ENCODE data around the gene FCN3. TPM values are rescaled to one million over a fixed set of nuclear protein-coding genes. Genes with fewer than 3 reads are reported as not detected.
"Not testable (repeated sequence)": the region's sequence is repeated elsewhere in the genome, so short reads cannot be mapped to it uniquely, and the experiment has no call there.

The FCN3 gene
- total RNA-seq, 2 donors from 2014 or later, result not detected

DNA sequence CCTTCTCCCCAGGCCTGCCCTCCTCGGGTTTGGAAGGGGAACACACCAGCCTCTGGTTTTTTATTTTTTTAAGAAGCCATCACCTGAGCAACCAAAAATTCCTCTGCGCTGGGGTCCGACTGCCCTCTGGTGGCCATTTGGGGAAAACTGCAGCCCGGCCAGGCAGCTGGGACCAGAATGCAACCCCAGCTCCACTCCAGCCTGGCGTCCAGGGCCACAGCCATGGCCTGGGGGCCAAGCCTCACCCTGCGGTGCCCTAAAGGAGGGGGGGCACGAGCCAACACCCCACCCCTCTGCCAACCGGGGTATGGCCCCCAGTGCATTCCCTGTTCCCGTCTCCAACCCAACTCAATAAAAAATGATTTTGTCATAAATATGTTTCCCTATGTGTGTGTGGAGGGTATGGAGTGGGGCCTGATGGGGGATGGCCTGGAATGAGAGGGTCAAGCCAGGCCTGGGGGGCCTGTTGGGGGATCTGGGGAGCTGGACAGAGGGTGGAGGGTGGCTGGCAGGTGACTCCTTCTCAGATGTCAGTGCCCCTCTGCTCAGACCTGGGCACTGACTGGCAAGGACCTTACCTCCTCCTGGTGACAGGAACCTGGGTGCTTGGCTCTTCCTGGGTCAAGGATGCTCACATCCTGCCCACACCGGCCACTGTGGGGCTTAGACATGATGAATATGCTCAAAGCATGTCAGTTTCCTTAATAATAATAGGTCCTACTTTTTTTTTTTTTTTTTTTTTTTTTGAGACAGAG is 21.0 kb upstream of the FCN3 start:
- Mint-ChIP-seq H3K36me3 (ENCODE audit: insufficient read depth in 2 of 2) (no peaks in the 10 kb centered on the region), H3K27me3 (ENCODE audit: low read depth) (no peaks in the 10 kb centered on the region), H3K9me3 (no peaks in the 10 kb centered on the region), H3K27ac (peak overlapping the region; percentile 25), H3K4me1 (ENCODE audit: low read depth) (peaks cover 29% of the 10 kb centered on the region), H3K4me3 (no peak overlapping the region)
- ATAC-seq (replicated peaks in 1 of 2) (peak; percentile 26 to 37), DNase-seq (peak; percentile 80 to 84)

DNA sequence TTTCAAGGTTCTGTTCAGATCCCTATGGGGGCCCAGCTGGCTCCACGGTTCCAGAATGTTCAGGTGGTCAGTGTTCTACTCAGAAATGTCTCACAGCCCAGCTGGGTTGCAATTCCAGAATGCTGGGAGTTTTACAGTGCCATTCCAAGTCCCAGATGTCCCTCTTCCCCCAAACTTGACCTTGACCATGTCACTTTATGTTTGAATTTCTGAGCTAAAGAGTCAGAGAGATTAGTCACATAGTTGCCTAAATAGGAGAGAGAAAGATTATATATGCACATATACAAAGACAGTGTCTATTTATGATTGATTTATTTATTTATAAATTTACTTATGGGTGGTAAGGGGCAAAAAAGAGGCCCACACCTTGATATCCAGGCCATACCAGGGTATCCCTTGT is 20.3 kb upstream of the FCN3 start:
- Mint-ChIP-seq H3K36me3 (ENCODE audit: insufficient read depth in 2 of 2) (no peaks in the 10 kb centered on the region), H3K9me3 (no peaks in the 10 kb centered on the region), H3K27ac (peak overlapping the region; percentile 25), H3K27me3 (ENCODE audit: low read depth) (no peaks in the 10 kb centered on the region), H3K4me3 (peak overlapping the region in 1 of 2 donors; percentile 5), H3K4me1 (ENCODE audit: low read depth) (peaks cover 29% of the 10 kb centered on the region)
- no peak for DNase-seq
- no peak for ATAC-seq (replicated peaks in 1 of 2)

DNA sequence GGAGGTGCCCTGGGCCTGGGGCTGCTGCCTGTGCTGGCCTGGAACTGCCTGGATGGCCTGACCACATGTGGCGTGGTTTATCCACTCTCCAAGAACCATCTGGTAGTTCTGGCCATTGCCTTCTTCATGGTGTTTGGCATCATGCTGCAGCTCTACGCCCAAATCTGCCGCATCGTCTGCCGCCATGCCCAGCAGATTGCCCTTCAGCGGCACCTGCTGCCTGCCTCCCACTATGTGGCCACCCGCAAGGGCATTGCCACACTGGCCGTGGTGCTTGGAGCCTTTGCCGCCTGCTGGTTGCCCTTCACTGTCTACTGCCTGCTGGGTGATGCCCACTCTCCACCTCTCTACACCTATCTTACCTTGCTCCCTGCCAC is 19.6 kb upstream of the FCN3 start:
- no peaks in the 10 kb centered on the region for H3K9me3 Mint-ChIP-seq
- no peaks in the 10 kb centered on the region for H3K27me3 Mint-ChIP-seq (ENCODE audit: low read depth)
- ATAC-seq (replicated peaks in 1 of 2) (no peak), DNase-seq (no peak)
- H3K4me3 Mint-ChIP-seq, result peak overlapping the region; percentile 5 to 11
- no peaks in the 10 kb centered on the region for H3K36me3 Mint-ChIP-seq (ENCODE audit: insufficient read depth in 2 of 2)
- no peak overlapping the region for H3K27ac Mint-ChIP-seq
- peaks cover 29% of the 10 kb centered on the region for H3K4me1 Mint-ChIP-seq (ENCODE audit: low read depth)

DNA sequence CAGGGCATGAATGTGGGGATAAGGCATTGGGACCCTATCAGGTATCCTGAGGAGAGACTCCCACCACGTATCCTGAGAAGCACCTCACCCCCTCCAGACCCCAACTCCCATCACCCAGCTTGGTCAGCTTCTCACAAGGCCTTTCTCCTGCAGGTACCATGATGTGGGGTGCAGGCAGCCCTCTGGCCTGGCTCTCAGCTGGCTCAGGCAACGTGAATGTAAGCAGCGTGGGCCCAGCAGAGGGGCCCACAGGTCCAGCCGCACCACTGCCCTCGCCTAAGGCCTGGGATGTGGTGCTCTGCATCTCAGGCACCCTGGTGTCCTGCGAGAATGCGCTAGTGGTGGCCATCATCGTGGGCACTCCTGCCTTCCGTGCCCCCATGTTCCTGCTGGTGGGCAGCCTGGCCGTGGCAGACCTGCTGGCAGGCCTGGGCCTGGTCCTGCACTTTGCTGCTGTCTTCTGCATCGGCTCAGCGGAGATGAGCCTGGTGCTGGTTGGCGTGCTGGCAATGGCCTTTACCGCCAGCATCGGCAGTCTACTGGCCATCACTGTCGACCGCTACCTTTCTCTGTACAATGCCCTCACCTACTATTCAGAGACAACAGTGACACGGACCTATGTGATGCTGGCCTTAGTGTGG is 19.1 kb upstream of the FCN3 start:
- Mint-ChIP-seq H3K27ac (no peak overlapping the region), H3K9me3 (no peaks in the 10 kb centered on the region), H3K27me3 (ENCODE audit: low read depth) (peaks cover under 1% of the 10 kb centered on the region), H3K4me3 (peak overlapping the region; percentile 89 to 95), H3K36me3 (ENCODE audit: insufficient read depth in 2 of 2) (no peaks in the 10 kb centered on the region), H3K4me1 (ENCODE audit: low read depth) (peaks cover 30% of the 10 kb centered on the region)
- ATAC-seq (replicated peaks in 1 of 2) (no peak), DNase-seq (no peak)

DNA sequence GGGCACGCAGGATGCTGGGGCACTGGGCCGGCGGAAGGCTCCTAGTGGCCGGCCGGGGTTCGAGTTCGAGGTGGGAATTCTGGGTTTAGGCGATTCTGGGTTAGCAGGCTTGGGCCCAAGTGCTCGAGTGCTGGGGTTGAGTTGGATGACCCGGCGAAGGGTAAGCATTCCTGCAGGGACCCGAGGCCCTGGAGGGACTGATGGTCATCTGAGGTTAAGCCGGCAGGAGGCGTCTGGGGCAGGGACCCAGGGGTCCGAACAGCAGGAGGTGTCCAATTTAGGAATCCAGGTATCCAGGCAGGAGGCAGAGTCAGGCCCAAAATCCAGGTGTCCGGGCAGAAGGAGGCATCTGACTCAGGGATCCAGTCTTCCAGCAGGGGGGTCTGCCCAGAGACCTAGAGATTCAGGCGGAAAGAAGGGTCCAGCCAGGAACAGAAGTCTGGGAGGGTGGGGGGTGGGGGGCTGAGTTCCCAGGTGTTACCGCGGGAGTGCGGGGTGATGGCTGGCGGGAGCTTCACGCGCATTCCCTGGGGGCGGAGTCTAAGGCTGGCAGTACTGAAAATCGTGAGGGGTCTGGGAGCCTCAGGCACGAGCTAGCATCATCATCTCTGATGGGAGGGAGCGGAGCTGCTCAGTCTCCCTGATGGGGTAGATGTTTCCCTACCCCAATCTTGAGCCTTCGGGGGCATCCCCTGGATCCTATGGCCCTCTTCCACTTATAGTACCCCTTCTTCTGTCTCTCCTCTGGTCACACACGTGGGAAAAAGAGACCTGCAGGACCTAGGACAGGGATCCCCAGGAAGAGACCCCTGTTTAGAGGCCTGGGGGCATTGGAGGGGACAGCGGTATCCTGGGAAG is 18.4 kb upstream of the FCN3 start:
- H3K4me3 Mint-ChIP-seq, result peak overlapping the region; percentile 89 to 95
- ATAC-seq (replicated peaks in 1 of 2) (no peak), DNase-seq (peak in 1 of 2 donors; percentile 27)
- no peaks in the 10 kb centered on the region for H3K9me3 Mint-ChIP-seq
- no peaks in the 10 kb centered on the region for H3K36me3 Mint-ChIP-seq (ENCODE audit: insufficient read depth in 2 of 2)
- H3K27ac Mint-ChIP-seq, result no peak overlapping the region
- peaks cover 34% of the 10 kb centered on the region for H3K4me1 Mint-ChIP-seq (ENCODE audit: low read depth)
- H3K27me3 Mint-ChIP-seq (ENCODE audit: low read depth), result peaks cover 5% of the 10 kb centered on the region

DNA sequence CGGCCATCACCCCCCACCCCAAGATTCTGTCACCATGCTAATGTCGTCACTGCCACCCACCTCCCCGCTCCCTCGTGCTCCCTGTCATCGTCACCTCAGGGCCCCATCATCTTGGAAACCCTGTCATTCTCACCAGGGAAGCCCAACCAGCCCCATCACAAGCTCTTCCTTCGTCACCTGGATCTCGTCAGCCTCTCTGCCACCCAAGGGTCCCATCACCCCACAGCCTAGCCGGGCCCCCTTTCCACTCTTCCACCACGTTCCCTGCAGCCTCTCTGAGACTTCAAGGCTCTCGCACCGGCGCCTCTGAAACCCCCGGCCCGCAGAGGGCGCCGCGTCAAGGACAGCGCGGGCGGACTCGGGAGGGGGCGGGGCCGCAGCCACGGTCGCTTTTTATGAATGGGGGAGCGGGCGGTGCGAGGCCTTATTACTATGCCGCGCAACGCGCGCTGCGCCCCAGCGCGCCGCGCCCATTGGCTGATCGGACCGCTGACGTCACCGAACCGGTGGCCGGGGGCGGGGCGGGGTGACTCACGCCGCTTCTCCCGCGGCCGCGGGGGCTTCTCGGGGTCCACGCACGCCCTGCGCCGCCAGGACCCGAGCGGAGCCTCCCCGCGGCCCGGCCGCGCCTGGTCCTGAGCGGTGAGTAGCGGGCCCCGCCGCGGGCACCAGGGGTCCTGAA is 17.6 kb upstream of the FCN3 start, which contains the start of gene GPR3:
GPR3 (plus strand) TSS at position 527 of the 682 bp plus-strand sequence. CDS start 1,177 bp downstream, outside the sequence.
- Mint-ChIP-seq H3K4me1 (ENCODE audit: low read depth) (peaks cover 34% of the 10 kb centered on the region), H3K36me3 (ENCODE audit: insufficient read depth in 2 of 2) (no peaks in the 10 kb centered on the region), H3K27ac (peak within 1 kb of the TSS; percentile 49), H3K4me3 (peak within 1 kb of the TSS; percentile 89 to 95), H3K27me3 (ENCODE audit: low read depth) (peaks cover 5% of the 10 kb centered on the region), H3K9me3 (no peaks in the 10 kb centered on the region)
- DNase-seq (peak; percentile 95 to 97), ATAC-seq (replicated peaks in 1 of 2) (peak; percentile 92 to 93)

DNA sequence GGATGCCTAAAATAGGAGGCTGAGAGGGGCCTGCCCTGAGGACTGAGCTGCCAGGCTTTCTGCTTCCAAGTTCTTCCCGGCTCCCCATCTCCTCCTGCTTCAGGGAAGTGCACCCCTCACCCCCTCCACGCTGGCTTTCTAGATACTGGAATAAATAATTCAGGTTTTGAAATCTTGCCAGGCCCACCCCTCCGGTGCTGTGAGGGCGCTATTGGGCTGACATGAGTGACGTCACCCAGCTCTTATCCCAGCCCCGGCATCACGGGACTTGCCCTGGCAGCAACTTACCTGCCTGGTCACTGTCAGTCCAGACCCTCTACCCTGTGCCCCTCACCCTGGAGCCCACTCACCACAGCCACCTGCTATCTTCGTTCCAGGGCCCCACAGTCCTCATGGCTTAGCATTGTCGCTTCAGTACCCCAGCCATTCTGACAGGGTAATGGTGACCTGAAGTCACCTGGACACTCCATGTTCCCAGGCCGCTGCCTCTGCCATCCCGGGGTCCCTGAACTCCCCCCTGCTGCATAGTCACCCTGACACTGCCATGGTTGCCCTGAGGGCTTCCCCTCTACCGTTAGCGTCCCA is 17.0 kb upstream of the FCN3 start:
- Mint-ChIP-seq H3K27ac (no peak overlapping the region), H3K4me3 (peak overlapping the region; percentile 89 to 95), H3K36me3 (ENCODE audit: insufficient read depth in 2 of 2) (no peaks in the 10 kb centered on the region), H3K9me3 (no peaks in the 10 kb centered on the region), H3K4me1 (ENCODE audit: low read depth) (peaks cover 34% of the 10 kb centered on the region), H3K27me3 (ENCODE audit: low read depth) (peaks cover 10% of the 10 kb centered on the region)
- DNase-seq, result peak; percentile 26 to 37
- no peak for ATAC-seq (replicated peaks in 1 of 2)

DNA sequence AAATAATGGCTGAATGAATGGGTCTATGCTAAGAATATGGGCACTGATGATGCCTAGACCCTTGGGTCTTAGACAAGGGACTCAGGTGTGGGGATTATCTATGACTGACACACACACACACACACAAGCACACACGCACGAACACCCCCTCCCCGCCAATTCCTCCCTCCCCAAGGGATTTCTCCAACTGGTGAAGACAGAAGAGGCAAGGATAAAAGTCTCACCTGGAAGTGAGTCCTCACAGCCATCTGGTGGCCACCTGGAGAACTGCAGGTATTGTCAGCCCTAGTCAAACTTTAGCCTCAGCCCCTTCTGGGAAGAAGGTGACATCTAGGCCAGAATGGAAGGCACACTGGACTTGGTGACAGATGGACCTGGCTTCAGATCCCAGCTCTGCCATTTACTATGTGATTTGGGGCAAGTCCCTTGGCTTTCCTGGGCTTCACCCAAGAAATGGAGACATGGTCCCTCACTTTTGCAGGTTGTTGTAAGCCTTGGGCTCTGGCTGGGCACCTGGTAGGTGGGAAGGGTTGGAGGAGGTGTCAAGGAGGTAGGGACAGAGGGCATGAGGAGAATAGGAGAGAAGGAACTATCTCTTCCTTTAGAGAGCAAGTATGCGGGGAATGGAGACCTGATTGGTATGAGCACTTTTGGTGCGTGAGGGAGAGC is 13.8 kb upstream of the FCN3 start:
- no peak overlapping the region for H3K4me3 Mint-ChIP-seq
- H3K27ac Mint-ChIP-seq, result no peak overlapping the region
- ATAC-seq (replicated peaks in 1 of 2) (no peak), DNase-seq (peak; percentile 78 to 79)
- H3K4me1 Mint-ChIP-seq (ENCODE audit: low read depth), result peaks cover 23% of the 10 kb centered on the region
- H3K9me3 Mint-ChIP-seq, result no peaks in the 10 kb centered on the region
- peaks cover 10% of the 10 kb centered on the region for H3K27me3 Mint-ChIP-seq (ENCODE audit: low read depth)
- no peaks in the 10 kb centered on the region for H3K36me3 Mint-ChIP-seq (ENCODE audit: insufficient read depth in 2 of 2)

DNA sequence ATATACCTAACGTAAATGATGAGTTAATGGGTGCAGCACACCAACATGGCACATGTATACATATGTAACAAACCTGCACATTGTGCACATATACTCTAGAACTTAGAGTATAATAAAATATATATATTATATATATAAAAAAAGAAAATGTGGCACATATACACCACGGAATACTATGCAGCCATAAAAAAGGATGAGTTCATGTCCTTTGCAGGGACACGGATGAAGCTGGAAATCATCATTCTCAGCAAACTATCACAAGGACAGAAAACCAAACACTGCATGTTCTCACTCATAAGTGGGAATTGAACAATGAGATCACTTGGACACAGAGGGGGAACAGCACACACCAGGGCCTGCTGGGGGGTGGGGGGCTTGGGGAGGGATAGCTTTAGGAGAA is 10.2 kb upstream of the FCN3 start:
- not testable (repeated sequence) for H3K4me3 Mint-ChIP-seq; H3K4me1 Mint-ChIP-seq (ENCODE audit: low read depth); DNase-seq

DNA sequence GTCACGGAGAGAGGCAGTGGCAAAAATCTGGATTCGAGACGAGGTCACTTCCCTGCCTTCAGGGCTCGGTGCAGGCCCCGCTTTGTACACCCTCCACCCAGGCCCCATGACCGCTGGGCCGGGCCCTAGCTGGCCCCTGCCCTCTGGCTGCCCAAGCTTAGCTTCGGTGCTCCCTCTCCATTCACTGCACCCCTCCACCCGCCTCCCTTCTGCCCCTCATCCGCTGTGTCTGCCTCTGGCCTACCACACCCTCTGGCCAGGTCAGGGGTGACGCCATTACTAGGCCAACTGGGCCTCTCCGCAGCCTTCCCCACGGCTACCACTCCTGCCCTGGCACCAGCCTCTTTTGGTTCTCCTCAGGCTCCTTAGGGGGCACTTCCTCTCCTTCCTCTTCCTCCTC is 9.0 kb upstream of the FCN3 start:
- no peak overlapping the region for H3K4me3 Mint-ChIP-seq
- H3K27ac Mint-ChIP-seq, result no peak overlapping the region
- H3K36me3 Mint-ChIP-seq (ENCODE audit: insufficient read depth in 2 of 2), result no peaks in the 10 kb centered on the region
- peaks cover 3% of the 10 kb centered on the region for H3K4me1 Mint-ChIP-seq (ENCODE audit: low read depth)
- no peak for DNase-seq
- H3K9me3 Mint-ChIP-seq, result no peaks in the 10 kb centered on the region
- ATAC-seq (replicated peaks in 1 of 2), result no peak
- H3K27me3 Mint-ChIP-seq (ENCODE audit: low read depth), result peaks cover 9% of the 10 kb centered on the region

More for the DNA sequence above, 10.2 kb upstream of the FCN3 start:
- not testable (repeated sequence) for ATAC-seq (replicated peaks in 1 of 2); H3K9me3 Mint-ChIP-seq; H3K36me3 Mint-ChIP-seq (ENCODE audit: insufficient read depth in 2 of 2); H3K27ac Mint-ChIP-seq
- peaks cover 10% of the 10 kb centered on the region for H3K27me3 Mint-ChIP-seq (ENCODE audit: low read depth)

DNA sequence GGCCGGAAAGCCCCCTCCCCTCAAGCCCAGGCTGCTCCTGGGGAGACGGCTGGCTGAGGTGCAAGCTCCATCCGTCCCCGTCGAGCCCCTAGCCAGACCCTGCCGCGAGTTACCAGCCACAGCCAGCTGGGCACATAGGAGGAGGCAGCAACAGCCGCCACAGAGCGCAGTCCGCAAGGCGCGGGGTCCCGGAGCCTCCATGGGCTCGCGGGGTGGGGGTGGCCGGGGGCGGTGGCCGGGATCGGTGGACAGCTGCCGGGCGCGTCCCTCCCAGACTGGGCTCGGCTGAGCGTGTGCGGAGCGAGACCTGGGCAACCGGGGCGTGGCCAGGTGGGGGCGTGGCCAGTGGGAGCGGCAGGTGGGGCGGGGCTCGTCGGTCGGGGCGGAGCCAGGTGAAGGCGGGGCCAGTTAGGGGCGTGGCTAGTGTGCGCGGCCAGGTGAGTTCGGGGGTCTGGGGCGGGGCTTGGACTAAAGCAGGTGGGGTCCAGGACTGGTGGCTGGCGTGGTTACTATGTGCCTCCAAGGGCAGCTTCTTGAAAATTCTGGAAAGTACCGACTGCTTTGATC is 8.5 kb upstream of the FCN3 start, which contains the start of gene CD164L2:
CD164L2 (minus strand) TSS at position 295 of the 567 bp plus-strand sequence; CDS start at position 201, 94 bp downstream.
- H3K4me3 Mint-ChIP-seq, result no peak within 1 kb of the TSS
- no peaks in the 10 kb centered on the region for H3K9me3 Mint-ChIP-seq
- H3K27me3 Mint-ChIP-seq (ENCODE audit: low read depth), result peaks cover 6% of the 10 kb centered on the region
- H3K4me1 Mint-ChIP-seq (ENCODE audit: low read depth), result no peaks in the 10 kb centered on the region
- DNase-seq (peak; percentile 37 to 50), ATAC-seq (replicated peaks in 1 of 2) (peak; percentile 35 to 47)
- no peak within 1 kb of the TSS for H3K27ac Mint-ChIP-seq
- H3K36me3 Mint-ChIP-seq (ENCODE audit: insufficient read depth in 2 of 2), result no peaks in the 10 kb centered on the region

Data from activated T-cell treated with anti-CD3 and anti-CD28 coated beads, Interleukin-2, amount 50 U/mL, for 72 hours (primary cell).